ENCODE results near the gene ARHGAP28. TPM values are rescaled to one million over a fixed set of nuclear protein-coding genes. Genes with fewer than 3 reads are reported as not detected.

Gene ARHGAP28
- total RNA-seq, 1 donor from 2014 or later = 1.5 TPM

- no peaks in the 10 kb centered on the region for H3K4me1 ChIP-seq
- no peaks in the 10 kb centered on the region for H3K36me3 ChIP-seq
- no peak for TF ChIP-seq CTCF (IDR thresholded peaks at IDR 0.05; ENCODE audit: borderline replicate concordance)
- H3K27ac ChIP-seq (replicated peaks) = no peak overlapping the region
- no peak for DNase-seq
- H3K9me3 ChIP-seq (replicated peaks) = no peaks in the 10 kb centered on the region
- H3K4me3 ChIP-seq = no peak overlapping the region
- no peaks in the 10 kb centered on the region for H3K27me3 ChIP-seq (ENCODE audit: low read depth)
- intact Hi-C loops (cut with micrococcal nuclease) = loop anchor here (10.0 kb wide), 1 partner anchor 142 kb away; no protein-coding TSS in a partner anchor
Observed at GRCh38 chr18:6877288-6877687, 147.8 kb downstream of the ARHGAP28 start.

DNA sequence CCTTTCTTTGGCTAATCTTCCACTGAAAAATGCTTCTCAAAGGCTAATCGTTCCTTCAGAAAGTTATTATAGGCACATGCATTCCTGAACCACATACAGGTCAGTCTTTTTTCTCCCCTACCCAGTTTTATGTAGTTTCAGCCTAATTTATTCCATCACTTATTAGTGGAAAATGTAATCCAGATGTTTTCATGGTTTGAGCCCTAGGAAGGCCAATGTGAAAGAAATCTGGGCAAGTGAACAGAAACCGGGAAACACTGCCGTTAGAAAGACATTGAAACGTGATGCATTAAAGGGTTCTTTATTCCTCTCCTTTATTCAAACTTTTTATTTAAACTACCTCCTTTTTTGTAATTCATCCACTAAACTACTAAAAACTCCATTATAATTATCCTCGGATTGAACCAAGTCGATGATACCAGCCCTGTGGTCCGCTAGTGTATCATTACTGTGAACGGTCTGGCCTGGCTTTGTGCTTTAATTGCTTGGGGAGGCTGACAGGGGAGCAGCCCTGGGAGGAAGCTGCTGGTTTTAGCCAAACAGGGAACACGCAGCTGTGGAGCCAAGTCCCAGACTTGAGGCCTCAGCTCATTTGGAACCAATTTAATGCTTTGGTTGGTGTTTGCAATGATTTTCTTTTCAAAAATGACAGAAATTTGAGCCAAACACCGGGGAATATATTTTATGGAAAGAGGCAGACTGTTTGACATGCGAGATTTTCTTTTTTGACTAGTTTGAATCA lies 149.2 kb downstream of the ARHGAP28 start:
- TF ChIP-seq CTCF (IDR thresholded peaks at IDR 0.05; ENCODE audit: borderline replicate concordance) = no peak
- Histone ChIP-seq H3K4me3 (no peak overlapping the region), H3K4me1 (no peaks in the 10 kb centered on the region), H3K9me3 (replicated peaks) (no peaks in the 10 kb centered on the region), H3K27ac (replicated peaks) (no peak overlapping the region), H3K27me3 (ENCODE audit: low read depth) (no peaks in the 10 kb centered on the region), H3K36me3 (no peaks in the 10 kb centered on the region)
- DNase-seq = no peak
- intact Hi-C loops (cut with micrococcal nuclease) = loop anchor here (10.0 kb wide), 1 partner anchor 144 kb away; no protein-coding TSS in a partner anchor

DNA sequence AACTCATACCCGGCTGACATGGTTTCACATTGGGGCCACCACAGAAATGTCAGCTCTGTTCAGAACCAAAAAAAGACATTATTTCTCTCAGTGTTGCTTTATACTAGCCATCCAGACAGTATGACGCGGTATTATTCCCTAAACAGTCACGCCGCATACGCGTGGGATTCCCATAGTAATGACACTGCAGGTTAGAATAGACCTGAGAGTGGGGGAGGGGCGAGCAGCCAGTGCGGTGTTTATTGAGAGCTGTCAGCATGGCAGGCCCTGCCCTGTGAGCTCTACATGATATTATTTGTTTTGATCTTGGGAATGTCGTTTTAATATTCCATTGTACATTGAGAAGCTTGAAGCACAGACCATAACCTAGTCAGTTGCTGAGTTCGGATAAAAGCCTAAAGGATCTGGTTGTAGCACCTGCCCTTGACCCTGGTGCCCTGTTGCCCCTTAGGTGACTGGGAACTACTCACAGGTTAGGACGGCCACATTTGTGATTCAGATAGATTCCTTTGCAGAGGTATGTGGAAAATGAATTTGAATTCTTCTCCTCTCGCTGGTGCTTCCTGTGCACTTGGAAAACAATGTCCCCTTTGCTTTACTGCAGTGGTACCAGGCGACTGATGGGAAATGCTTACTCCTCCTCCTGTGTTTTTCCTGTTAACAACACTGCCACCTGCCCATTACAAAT lies 150.1 kb downstream of the ARHGAP28 start:
- no peaks in the 10 kb centered on the region for H3K36me3 ChIP-seq
- no peak for TF ChIP-seq CTCF (IDR thresholded peaks at IDR 0.05; ENCODE audit: borderline replicate concordance)
- DNase-seq = no peak
- H3K9me3 ChIP-seq (replicated peaks) = no peaks in the 10 kb centered on the region
- intact Hi-C loops (cut with micrococcal nuclease) = loop anchor here (10.0 kb wide), 2 partner anchors 145 to 995 kb away; no protein-coding TSS in a partner anchor
- H3K27me3 ChIP-seq (ENCODE audit: low read depth) = no peaks in the 10 kb centered on the region
- no peak overlapping the region for H3K27ac ChIP-seq (replicated peaks)
- no peaks in the 10 kb centered on the region for H3K4me1 ChIP-seq
- no peak overlapping the region for H3K4me3 ChIP-seq

DNA sequence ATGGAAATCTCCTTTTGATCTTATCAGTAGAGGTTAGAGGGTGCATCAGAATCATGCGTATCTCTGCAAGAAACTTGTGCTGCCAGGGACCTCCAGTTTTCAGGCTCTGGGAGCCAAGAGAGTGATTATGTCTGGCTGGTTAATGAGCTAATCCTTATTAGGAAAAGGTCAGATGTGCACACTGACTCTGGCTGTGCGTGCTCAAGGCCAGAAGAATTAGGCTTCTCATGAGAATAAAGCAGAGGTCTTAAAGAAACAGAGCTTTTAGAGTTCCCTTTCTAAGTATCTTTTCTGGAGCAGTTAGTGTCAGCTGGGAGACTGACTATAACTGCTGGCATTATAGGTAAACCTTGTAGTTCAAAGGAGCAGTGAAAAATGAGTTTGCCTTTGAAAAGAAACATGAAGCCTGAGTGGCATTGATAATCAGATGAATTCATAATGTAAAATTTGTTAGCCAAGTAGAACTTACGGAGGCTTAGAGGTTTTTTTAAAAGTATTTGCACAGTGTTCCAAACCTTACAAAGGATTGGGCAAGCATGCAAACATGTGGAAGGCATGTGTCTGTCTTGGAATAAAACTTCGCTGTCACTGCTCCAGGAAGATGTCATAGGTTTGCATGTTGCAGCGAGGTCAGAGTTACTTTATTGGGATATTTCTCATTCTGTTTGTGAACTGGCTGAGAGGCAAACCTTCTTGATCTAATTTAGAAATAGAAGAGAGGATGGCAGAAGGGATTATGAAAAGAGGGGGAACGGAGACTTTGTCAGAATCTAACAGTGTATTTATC lies 151.7 kb downstream of the ARHGAP28 start:
- Histone ChIP-seq H3K27me3 (ENCODE audit: low read depth) (no peaks in the 10 kb centered on the region), H3K27ac (replicated peaks) (no peak overlapping the region), H3K9me3 (replicated peaks) (no peaks in the 10 kb centered on the region), H3K36me3 (no peaks in the 10 kb centered on the region), H3K4me1 (no peaks in the 10 kb centered on the region), H3K4me3 (no peak overlapping the region)
- intact Hi-C loops (cut with micrococcal nuclease) = loop anchor here (10.0 kb wide), 1 partner anchor 996 kb away; no protein-coding TSS in a partner anchor
- no peak for TF ChIP-seq CTCF (IDR thresholded peaks at IDR 0.05; ENCODE audit: borderline replicate concordance)
- no peak for DNase-seq

DNA sequence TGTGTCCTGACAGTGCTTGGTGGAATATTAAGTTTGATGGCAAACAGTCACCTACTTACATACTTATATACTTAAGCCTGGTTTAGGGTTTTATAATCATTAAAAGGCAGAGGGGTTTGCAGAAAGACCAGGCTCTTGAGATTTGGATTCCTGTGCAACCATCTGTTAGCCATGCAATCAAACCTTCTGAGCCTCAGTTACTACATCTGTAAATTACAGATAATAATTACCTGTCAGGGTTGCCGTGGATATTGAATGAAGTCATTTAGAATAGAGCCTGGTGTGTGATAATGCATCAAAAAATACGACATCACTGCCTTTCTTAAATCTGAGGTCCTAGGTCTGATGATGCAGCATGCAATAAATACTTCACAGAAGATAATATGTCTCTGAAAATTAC lies 152.9 kb downstream of the ARHGAP28 start:
- no peaks in the 10 kb centered on the region for H3K4me1 ChIP-seq
- H3K36me3 ChIP-seq = no peaks in the 10 kb centered on the region
- no peak overlapping the region for H3K4me3 ChIP-seq
- TF ChIP-seq CTCF (IDR thresholded peaks at IDR 0.05; ENCODE audit: borderline replicate concordance) = no peak
- no peak for DNase-seq
- H3K27me3 ChIP-seq (ENCODE audit: low read depth) = no peaks in the 10 kb centered on the region
- no peaks in the 10 kb centered on the region for H3K9me3 ChIP-seq (replicated peaks)
- H3K27ac ChIP-seq (replicated peaks) = no peak overlapping the region
- intact Hi-C loops (cut with micrococcal nuclease) = loop anchor here (10.0 kb wide), 1 partner anchor 998 kb away; no protein-coding TSS in a partner anchor
